Neural cell (in vitro differentiated cells): ENCODE measurements around the gene LCAT.

ENCODE experiments used
- CTCF ChIP-seq: fragments of 450-650 bp; IDR thresholded peaks from 2 replicates; pipeline ENCODE4 v1.5.1; 2014; ENCODE audit warnings: antibody characterized with exemption, mild to moderate bottlenecking, moderate library complexity; ENCODE audit not compliant: poor library complexity, severe bottlenecking
- EP300 ChIP-seq: fragments of 450-650 bp; conservative IDR thresholded peaks from 2 replicates; pipeline ENCODE4 v1.6.1; 2014; ENCODE audit warnings: antibody characterized with exemption, mild to moderate bottlenecking, moderate library complexity; ENCODE audit not compliant: poor library complexity, severe bottlenecking
- EZH2 ChIP-seq: fragments of 200-600, 300-800 bp; shearing (Covaris generic), sonication (generic); IDR thresholded peaks from 2 replicates; pipeline ENCODE4 v1.6.1; 2014; ENCODE audit warnings: antibody characterized with exemption, low read length, borderline replicate concordance, mild to moderate bottlenecking; ENCODE audit not compliant: insufficient read depth, poor library complexity, severe bottlenecking
- POLR2AphosphoS5 ChIP-seq: IDR thresholded peaks from 2 replicates; pipeline ENCODE4 v1.6.1; 2012
- SMC3 ChIP-seq: fragments of 450-650 bp; conservative IDR thresholded peaks from 2 replicates; pipeline ENCODE4 v1.6.1; 2014; ENCODE audit warnings: antibody characterized with exemption, mild to moderate bottlenecking, moderate library complexity; ENCODE audit not compliant: poor library complexity
- TAF1 ChIP-seq: IDR thresholded peaks from 2 replicates; pipeline ENCODE4 v1.6.1; 2012; ENCODE audit warnings: low read depth

GRCh38 chr16:67892375-67892774 lies 51.5 kb downstream of the LCAT start:
- TF ChIP-seq CTCF (no peak), POLR2AphosphoS5 (no peak), SMC3 (no peak), TAF1 (no peak), EP300 (no peak), EZH2 (no peak)
